IPS-18a (cell line): ENCODE measurements around the gene FGGY.
"Not testable (repeated sequence)": the region's sequence is repeated elsewhere in the genome, so short reads cannot be mapped to it uniquely, and the experiment has no call there.

Source experiments
- H3K27ac ChIP-seq: one replicate; pipeline ENCODE4 v1.5.1; 2013; ENCODE audit warnings: low read length
- H3K27me3 ChIP-seq: one replicate; pipeline ENCODE4 v1.6.1; 2013; ENCODE audit warnings: mild to moderate bottlenecking, low read length; ENCODE audit not compliant: control insufficient read depth, insufficient read depth
- H3K36me3 ChIP-seq: one replicate; pipeline ENCODE4 v1.6.1; 2013; ENCODE audit warnings: low read depth, low read length; ENCODE audit not compliant: control insufficient read depth
- H3K4me1 ChIP-seq: one replicate; pipeline ENCODE4 v1.6.1; 2013; ENCODE audit warnings: low read depth, low read length; ENCODE audit not compliant: control insufficient read depth
- H3K4me3 ChIP-seq: one replicate; pipeline ENCODE4 v1.5.1; 2013; ENCODE audit warnings: low read length
- H3K9ac ChIP-seq: one replicate; pipeline ENCODE4 v1.6.1; 2013; ENCODE audit warnings: mild to moderate bottlenecking, low read length, moderate library complexity
- H3K9me3 ChIP-seq: one replicate; pipeline ENCODE4 v1.6.1; 2013; ENCODE audit warnings: low read depth, low read length; ENCODE audit not compliant: control insufficient read depth

The FGGY gene

GRCh38 chr1:59342801-59343575 lies 46.1 kb downstream of the FGGY start:
- Histone ChIP-seq H3K9ac (no peak overlapping the region), H3K4me1 (no peaks in the 10 kb centered on the region), H3K9me3 (no peaks in the 10 kb centered on the region), H3K4me3 (no peak overlapping the region), H3K27me3 (no peaks in the 10 kb centered on the region), H3K36me3 (no peaks in the 10 kb centered on the region), H3K27ac (no peak overlapping the region)

- Histone ChIP-seq H3K27me3 (no peaks in the 10 kb centered on the region), H3K4me1 (no peaks in the 10 kb centered on the region), H3K9ac (no peak overlapping the region), H3K9me3 (no peaks in the 10 kb centered on the region), H3K27ac (no peak overlapping the region), H3K4me3 (no peak overlapping the region), H3K36me3 (no peaks in the 10 kb centered on the region)
Measured at GRCh38 chr1:59343576-59343840, 46.6 kb downstream of the FGGY start.

- H3K27me3 ChIP-seq, result no peaks in the 10 kb centered on the region
- H3K9ac ChIP-seq, result no peak overlapping the region
- no peaks in the 10 kb centered on the region for H3K4me1 ChIP-seq
- H3K9me3 ChIP-seq, result no peaks in the 10 kb centered on the region
- no peaks in the 10 kb centered on the region for H3K36me3 ChIP-seq
- no peak overlapping the region for H3K4me3 ChIP-seq
- H3K27ac ChIP-seq, result no peak overlapping the region
Measured at GRCh38 chr1:59345221-59345620, 48.3 kb downstream of the FGGY start.

GRCh38 chr1:59346429-59346828 lies 49.5 kb downstream of the FGGY start:
- Histone ChIP-seq H3K4me3 (no peak overlapping the region), H3K4me1 (no peaks in the 10 kb centered on the region), H3K9me3 (no peaks in the 10 kb centered on the region), H3K9ac (no peak overlapping the region), H3K36me3 (no peaks in the 10 kb centered on the region), H3K27ac (no peak overlapping the region), H3K27me3 (no peaks in the 10 kb centered on the region)

- no peaks in the 10 kb centered on the region for H3K4me1 ChIP-seq
- H3K4me3 ChIP-seq, result no peak overlapping the region
- H3K9me3 ChIP-seq, result no peaks in the 10 kb centered on the region
- no peak overlapping the region for H3K27ac ChIP-seq
- H3K27me3 ChIP-seq, result no peaks in the 10 kb centered on the region
- H3K36me3 ChIP-seq, result no peaks in the 10 kb centered on the region
- no peak overlapping the region for H3K9ac ChIP-seq
Measured at GRCh38 chr1:59349101-59349500, 52.2 kb downstream of the FGGY start.

GRCh38 chr1:59350521-59350920 lies 53.6 kb downstream of the FGGY start:
- Histone ChIP-seq H3K27me3 (no peaks in the 10 kb centered on the region), H3K4me3 (no peak overlapping the region), H3K9ac (no peak overlapping the region), H3K27ac (no peak overlapping the region), H3K36me3 (no peaks in the 10 kb centered on the region), H3K9me3 (no peaks in the 10 kb centered on the region), H3K4me1 (no peaks in the 10 kb centered on the region)

GRCh38 chr1:59352065-59352464 lies 55.2 kb downstream of the FGGY start:
- H3K27ac ChIP-seq, result no peak overlapping the region
- no peak overlapping the region for H3K9ac ChIP-seq
- no peak overlapping the region for H3K4me3 ChIP-seq
- no peaks in the 10 kb centered on the region for H3K4me1 ChIP-seq
- H3K36me3 ChIP-seq, result no peaks in the 10 kb centered on the region
- H3K27me3 ChIP-seq, result no peaks in the 10 kb centered on the region
- no peaks in the 10 kb centered on the region for H3K9me3 ChIP-seq

GRCh38 chr1:59353453-59353852 lies 56.6 kb downstream of the FGGY start:
- Histone ChIP-seq H3K4me1 (no peaks in the 10 kb centered on the region), H3K36me3 (no peaks in the 10 kb centered on the region), H3K27me3 (no peaks in the 10 kb centered on the region), H3K4me3 (no peak overlapping the region), H3K9ac (no peak overlapping the region), H3K27ac (no peak overlapping the region), H3K9me3 (no peaks in the 10 kb centered on the region)

GRCh38 chr1:59354239-59354638 lies 57.3 kb downstream of the FGGY start:
- not testable (repeated sequence) for H3K27me3 ChIP-seq, H3K9ac ChIP-seq, H3K4me3 ChIP-seq, H3K27ac ChIP-seq, H3K36me3 ChIP-seq, H3K4me1 ChIP-seq, H3K9me3 ChIP-seq

GRCh38 chr1:59354709-59355337 lies 57.9 kb downstream of the FGGY start:
- Histone ChIP-seq H3K9ac (no peak overlapping the region), H3K27ac (no peak overlapping the region), H3K4me3 (no peak overlapping the region)

GRCh38 chr1:59355361-59355760 lies 58.5 kb downstream of the FGGY start:
- Histone ChIP-seq H3K4me1 (no peaks in the 10 kb centered on the region), H3K4me3 (no peak overlapping the region), H3K36me3 (no peaks in the 10 kb centered on the region), H3K9me3 (no peaks in the 10 kb centered on the region), H3K9ac (no peak overlapping the region), H3K27ac (no peak overlapping the region), H3K27me3 (no peaks in the 10 kb centered on the region)

More at GRCh38 chr1:59354709-59355337, 57.9 kb downstream of the FGGY start:
- Histone ChIP-seq H3K4me1 (no peaks in the 10 kb centered on the region), H3K36me3 (no peaks in the 10 kb centered on the region), H3K27me3 (no peaks in the 10 kb centered on the region), H3K9me3 (no peaks in the 10 kb centered on the region)

- no peaks in the 10 kb centered on the region for H3K4me1 ChIP-seq
- H3K27me3 ChIP-seq, result no peaks in the 10 kb centered on the region
- H3K36me3 ChIP-seq, result no peaks in the 10 kb centered on the region
- H3K27ac ChIP-seq, result no peak overlapping the region
- H3K4me3 ChIP-seq, result no peak overlapping the region
- H3K9ac ChIP-seq, result no peak overlapping the region
- no peaks in the 10 kb centered on the region for H3K9me3 ChIP-seq
Measured at GRCh38 chr1:59356627-59357026, 59.7 kb downstream of the FGGY start.
